Measurements from ENCODE around the gene DYRK1B.
"Not testable (repeated sequence)": the region's sequence is repeated elsewhere in the genome, so short reads cannot be mapped to it uniquely, and the experiment has no call there.

The DYRK1B gene

GRCh38 chr19:39813264-39813993 lies 20.5 kb downstream of the DYRK1B start:
- no peak for TF ChIP-seq CTCF (IDR thresholded peaks at IDR 0.05; ENCODE audit: low read depth, low read length, missing control alignments)
- in situ Hi-C loops (cut with HindIII; ENCODE audit: low pct_ligation_motif_present, low sequenced_read_pairs) = no loop called here
- Histone ChIP-seq H3K4me3 (ENCODE audit: low read depth, low read length) (no peak overlapping the region), H3K27me3 (replicated peaks) (no peaks in the 10 kb centered on the region), H3K36me3 (replicated peaks) (no peaks in the 10 kb centered on the region), H3K27ac (no peak overlapping the region)
- no peak for DNase-seq

GRCh38 chr19:39811064-39811463 lies 22.9 kb downstream of the DYRK1B start:
- in situ Hi-C loops (cut with HindIII; ENCODE audit: low pct_ligation_motif_present, low sequenced_read_pairs) = no loop called here
- H3K4me3 ChIP-seq (ENCODE audit: low read depth, low read length) = no peak overlapping the region
- no peak for DNase-seq
- H3K27me3 ChIP-seq (replicated peaks) = no peaks in the 10 kb centered on the region
- H3K36me3 ChIP-seq (replicated peaks) = no peaks in the 10 kb centered on the region
- no peak overlapping the region for H3K27ac ChIP-seq
- no peak for TF ChIP-seq CTCF (IDR thresholded peaks at IDR 0.05; ENCODE audit: low read depth, low read length, missing control alignments)

- Histone ChIP-seq H3K36me3 (replicated peaks) (no peaks in the 10 kb centered on the region), H3K4me3 (ENCODE audit: low read depth, low read length) (no peak overlapping the region), H3K27ac (no peak overlapping the region), H3K27me3 (replicated peaks) (no peaks in the 10 kb centered on the region)
- TF ChIP-seq CTCF (IDR thresholded peaks at IDR 0.05; ENCODE audit: low read depth, low read length, missing control alignments) = no peak
- in situ Hi-C loops (cut with HindIII; ENCODE audit: low pct_ligation_motif_present, low sequenced_read_pairs) = no loop called here
- DNase-seq = no peak
These were observed 23.5 kb downstream of the DYRK1B start for GRCh38 chr19:39810424-39810823.

GRCh38 chr19:39809368-39809767 lies 24.6 kb downstream of the DYRK1B start:
- in situ Hi-C loops (cut with HindIII; ENCODE audit: low pct_ligation_motif_present, low sequenced_read_pairs) = no loop called here
- Histone ChIP-seq H3K4me3 (ENCODE audit: low read depth, low read length) (no peak overlapping the region), H3K27ac (no peak overlapping the region), H3K36me3 (replicated peaks) (no peaks in the 10 kb centered on the region), H3K27me3 (replicated peaks) (no peaks in the 10 kb centered on the region)
- TF ChIP-seq CTCF (IDR thresholded peaks at IDR 0.05; ENCODE audit: low read depth, low read length, missing control alignments) = no peak
- DNase-seq = no peak

- H3K27me3 ChIP-seq (replicated peaks); H3K4me3 ChIP-seq (ENCODE audit: low read depth, low read length); DNase-seq; H3K27ac ChIP-seq; in situ Hi-C loops (cut with HindIII; ENCODE audit: low pct_ligation_motif_present, low sequenced_read_pairs); H3K36me3 ChIP-seq (replicated peaks): not testable (repeated sequence)
These were observed 25.3 kb downstream of the DYRK1B start for GRCh38 chr19:39808688-39809087.

GRCh38 chr19:39807846-39808364 lies 26.1 kb downstream of the DYRK1B start:
- Histone ChIP-seq H3K27ac (no peak overlapping the region), H3K36me3 (replicated peaks) (no peaks in the 10 kb centered on the region), H3K27me3 (replicated peaks) (no peaks in the 10 kb centered on the region), H3K4me3 (ENCODE audit: low read depth, low read length) (no peak overlapping the region)
- DNase-seq = no peak
- in situ Hi-C loops (cut with HindIII; ENCODE audit: low pct_ligation_motif_present, low sequenced_read_pairs) = no loop called here
- TF ChIP-seq CTCF (IDR thresholded peaks at IDR 0.05; ENCODE audit: low read depth, low read length, missing control alignments) = no peak
